Mesodermal cell (in vitro differentiated cells): Measurements from ENCODE around the gene TLE3.

Experiments
- H3K27ac ChIP-seq: 2 replicates; pipeline ENCODE4 v1.7.0; 2013; ENCODE audit warnings: mild to moderate bottlenecking, low read depth, low read length, moderate library complexity; ENCODE audit not compliant: severe bottlenecking
- H3K36me3 ChIP-seq: 2 replicates; pipeline ENCODE4 v1.7.1; 2013; ENCODE audit warnings: mild to moderate bottlenecking, low read length, moderate library complexity; ENCODE audit not compliant: control insufficient read depth, insufficient read depth
- H3K4me1 ChIP-seq: one replicate; pipeline ENCODE4 v1.7.1; 2013; ENCODE audit warnings: mild to moderate bottlenecking, low read length; ENCODE audit not compliant: insufficient read depth, control insufficient read depth, poor library complexity, severe bottlenecking
- H3K4me3 ChIP-seq: 2 replicates; pipeline ENCODE4 v1.7.0; 2013; ENCODE audit warnings: low read length, control low read depth, mild to moderate bottlenecking; ENCODE audit not compliant: insufficient read depth, poor library complexity, severe bottlenecking; ENCODE audit errors: extremely low read depth
- H3K9me3 ChIP-seq: 2 replicates; pipeline ENCODE4 v1.7.1; 2013; ENCODE audit warnings: mild to moderate bottlenecking, low read length, moderate library complexity; ENCODE audit not compliant: control insufficient read depth
- WGBS, 2 experiments: methylation state at CpG; one replicate each; pipeline ENCODE4 v1.1.5; 2013; ENCODE audit warnings: missing lambda C conversion rate in 2 of 2; ENCODE audit not compliant: insufficient coverage in 2 of 2; 5-methylcytosine and 5-hydroxymethylcytosine counted together

The TLE3 gene

GRCh38 chr15:70090436-70091296, 7.1 kb downstream of the TLE3 start:
- peaks cover 89% of the 10 kb centered on the region for H3K36me3 ChIP-seq
- H3K4me3 ChIP-seq = no peak overlapping the region
- H3K4me1 ChIP-seq = peaks cover 67% of the 10 kb centered on the region
- no peaks in the 10 kb centered on the region for H3K9me3 ChIP-seq
- H3K27ac ChIP-seq = peak overlapping the region; percentile 25
- WGBS, 2 experiments = 83 to 100% methylated on average over 3 to 6 of the region's 8 CpGs

GRCh38 chr15:70089692-70089971, 8.1 kb downstream of the TLE3 start:
- Histone ChIP-seq H3K36me3 (peaks cover 93% of the 10 kb centered on the region), H3K27ac (no peak overlapping the region), H3K9me3 (no peaks in the 10 kb centered on the region), H3K4me3 (no peak overlapping the region), H3K4me1 (peaks cover 65% of the 10 kb centered on the region)
- WGBS, 2 experiments = 65 to 89% methylated on average over 1 to 6 of the region's 6 CpGs

GRCh38 chr15:70088887-70089691, 8.6 kb downstream of the TLE3 start:
- Histone ChIP-seq H3K9me3 (no peaks in the 10 kb centered on the region), H3K36me3 (peaks cover 94% of the 10 kb centered on the region), H3K4me3 (no peak overlapping the region), H3K4me1 (peaks cover 60% of the 10 kb centered on the region), H3K27ac (no peak overlapping the region)
- 23 to 30% methylated on average over 17 to 21 of the region's 23 CpGs for WGBS, 2 experiments

GRCh38 chr15:70088455-70088854, 9.3 kb downstream of the TLE3 start:
- H3K4me1 ChIP-seq = peaks cover 58% of the 10 kb centered on the region
- no peak overlapping the region for H3K27ac ChIP-seq
- H3K9me3 ChIP-seq = no peaks in the 10 kb centered on the region
- H3K4me3 ChIP-seq = no peak overlapping the region
- WGBS, 2 experiments = 50 to 85% methylated on average over 1 to 2 of the region's 3 CpGs
- H3K36me3 ChIP-seq = peaks cover 94% of the 10 kb centered on the region

- Histone ChIP-seq H3K4me3 (no peak overlapping the region), H3K27ac (no peak overlapping the region), H3K9me3 (no peaks in the 10 kb centered on the region), H3K36me3 (peaks cover 91% of the 10 kb centered on the region), H3K4me1 (peaks cover 58% of the 10 kb centered on the region)
- 58 to 61% methylated on average over 7 to 8 of the region's 12 CpGs for WGBS, 2 experiments
Observed at GRCh38 chr15:70087708-70088352, 9.9 kb downstream of the TLE3 start.

- 83% methylated on average over 2 to 3 of the region's 5 CpGs for WGBS, 2 experiments
- Histone ChIP-seq H3K9me3 (no peaks in the 10 kb centered on the region), H3K36me3 (peaks cover 92% of the 10 kb centered on the region), H3K4me3 (no peak overlapping the region), H3K4me1 (peaks cover 54% of the 10 kb centered on the region), H3K27ac (no peak overlapping the region)
Observed at GRCh38 chr15:70086636-70087035, 11.1 kb downstream of the TLE3 start.

GRCh38 chr15:70084461-70084860, 13.3 kb downstream of the TLE3 start:
- Histone ChIP-seq H3K4me1 (peaks cover 33% of the 10 kb centered on the region), H3K4me3 (no peak overlapping the region), H3K27ac (no peak overlapping the region), H3K9me3 (no peaks in the 10 kb centered on the region), H3K36me3 (peaks cover 93% of the 10 kb centered on the region)
- 79 to 86% methylated on average over 2 of the region's 6 CpGs for WGBS, 2 experiments

GRCh38 chr15:70083946-70084345, 13.8 kb downstream of the TLE3 start:
- H3K9me3 ChIP-seq = no peaks in the 10 kb centered on the region
- no CpG with 5 or more reads among the region's 1 CpG for WGBS, 2 experiments
- peaks cover 28% of the 10 kb centered on the region for H3K4me1 ChIP-seq
- H3K36me3 ChIP-seq = peaks cover 95% of the 10 kb centered on the region
- no peak overlapping the region for H3K4me3 ChIP-seq
- H3K27ac ChIP-seq = no peak overlapping the region

GRCh38 chr15:70083418-70083817, 14.3 kb downstream of the TLE3 start:
- Histone ChIP-seq H3K27ac (no peak overlapping the region), H3K4me1 (peaks cover 27% of the 10 kb centered on the region), H3K9me3 (no peaks in the 10 kb centered on the region), H3K36me3 (peaks cover 97% of the 10 kb centered on the region), H3K4me3 (no peak overlapping the region)
- WGBS, 2 experiments = 40% methylated on average over 1 of the region's 1 CpG; no CpG with 5 or more reads in 1 of the 2 experiments

GRCh38 chr15:70082281-70082900, 15.3 kb downstream of the TLE3 start:
- WGBS, 2 experiments = 58 to 69% methylated on average over 5 to 6 of the region's 12 CpGs
- H3K36me3 ChIP-seq = peaks cover 95% of the 10 kb centered on the region
- no peaks in the 10 kb centered on the region for H3K9me3 ChIP-seq
- H3K27ac ChIP-seq = no peak overlapping the region
- H3K4me3 ChIP-seq = no peak overlapping the region
- peaks cover 27% of the 10 kb centered on the region for H3K4me1 ChIP-seq
